NOMO-1 treated with dmso at 0.1 percent for 144 hours (cell line): ENCODE measurements around the gene GTF2F1.
"Not testable (repeated sequence)": the region's sequence is repeated elsewhere in the genome, so short reads cannot be mapped to it uniquely, and the experiment has no call there.

Experiments
- DNase-seq: peaks from one replicate; lab custom pipeline; 2025; ENCODE audit not compliant: unreplicated experiment; lab: John Stamatoyannopoulos, UW

The GTF2F1 gene

DNA sequence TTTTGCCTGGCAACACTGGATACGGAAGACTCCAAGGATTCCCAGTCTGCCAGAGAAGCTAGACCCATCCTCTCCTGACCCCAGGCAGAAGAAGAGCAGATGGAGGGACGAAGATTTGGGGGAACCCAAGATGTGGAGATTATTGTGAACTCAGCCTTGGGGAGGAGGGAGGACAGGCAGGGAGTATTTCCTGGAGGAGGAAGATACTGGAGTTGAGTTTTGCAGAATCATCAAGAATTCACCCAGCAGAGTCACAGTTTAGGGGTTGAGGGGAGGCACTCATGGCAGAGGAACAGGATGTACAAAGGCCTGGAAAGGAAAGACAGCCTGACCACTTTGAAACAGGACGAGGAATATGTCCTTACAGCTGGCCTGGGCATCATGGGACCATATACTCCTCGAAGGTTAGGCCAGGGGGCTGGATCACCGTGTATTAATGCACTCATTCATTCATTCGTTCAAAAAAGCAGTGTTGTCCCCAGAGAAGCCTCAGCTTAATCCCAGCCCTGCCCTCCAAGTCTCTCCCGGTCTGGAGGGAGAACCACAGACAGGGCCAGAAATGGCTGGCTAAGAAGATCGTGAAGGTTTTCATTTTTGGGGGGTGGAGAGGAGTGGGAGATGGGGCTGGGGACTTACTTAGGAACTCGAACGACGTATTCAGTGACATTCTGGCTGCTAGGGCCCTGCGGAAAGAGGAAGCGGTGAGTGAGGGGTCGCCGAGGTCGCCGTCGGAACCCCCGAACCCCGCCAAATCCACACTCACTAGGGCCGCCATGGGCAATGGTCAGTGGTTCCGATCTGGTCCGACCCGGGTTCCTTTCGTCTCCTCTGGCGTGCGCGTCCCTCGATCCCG is 517 bp downstream of the GTF2F1 start:
- DNase-seq = no peak

GRCh38 chr19:6387372-6387771 is 5.6 kb downstream of the GTF2F1 start:
- no peak for DNase-seq

DNA sequence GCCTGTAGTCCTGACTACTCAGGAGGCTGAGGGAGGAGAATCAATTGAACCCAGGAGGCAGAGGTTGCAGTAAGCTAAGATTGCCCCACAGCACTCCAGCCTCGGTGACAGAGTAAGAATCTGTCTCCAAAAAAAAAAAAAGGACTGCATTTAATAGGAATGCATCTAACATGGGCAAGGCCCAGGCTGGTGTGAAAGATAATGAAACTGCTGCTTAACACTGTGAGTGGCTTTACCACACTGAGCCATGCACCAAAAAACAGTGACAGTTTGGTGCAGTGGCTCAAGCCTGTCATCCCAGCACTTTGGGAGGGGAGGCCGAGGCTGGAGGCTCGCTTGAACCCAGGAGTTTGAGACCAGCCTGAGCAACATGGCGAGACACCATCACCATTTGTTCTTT is 8.6 kb downstream of the GTF2F1 start:
- DNase-seq = no peak

- no peak for DNase-seq
These were observed 9.8 kb downstream of the GTF2F1 start for GRCh38 chr19:6383188-6383587.

DNA sequence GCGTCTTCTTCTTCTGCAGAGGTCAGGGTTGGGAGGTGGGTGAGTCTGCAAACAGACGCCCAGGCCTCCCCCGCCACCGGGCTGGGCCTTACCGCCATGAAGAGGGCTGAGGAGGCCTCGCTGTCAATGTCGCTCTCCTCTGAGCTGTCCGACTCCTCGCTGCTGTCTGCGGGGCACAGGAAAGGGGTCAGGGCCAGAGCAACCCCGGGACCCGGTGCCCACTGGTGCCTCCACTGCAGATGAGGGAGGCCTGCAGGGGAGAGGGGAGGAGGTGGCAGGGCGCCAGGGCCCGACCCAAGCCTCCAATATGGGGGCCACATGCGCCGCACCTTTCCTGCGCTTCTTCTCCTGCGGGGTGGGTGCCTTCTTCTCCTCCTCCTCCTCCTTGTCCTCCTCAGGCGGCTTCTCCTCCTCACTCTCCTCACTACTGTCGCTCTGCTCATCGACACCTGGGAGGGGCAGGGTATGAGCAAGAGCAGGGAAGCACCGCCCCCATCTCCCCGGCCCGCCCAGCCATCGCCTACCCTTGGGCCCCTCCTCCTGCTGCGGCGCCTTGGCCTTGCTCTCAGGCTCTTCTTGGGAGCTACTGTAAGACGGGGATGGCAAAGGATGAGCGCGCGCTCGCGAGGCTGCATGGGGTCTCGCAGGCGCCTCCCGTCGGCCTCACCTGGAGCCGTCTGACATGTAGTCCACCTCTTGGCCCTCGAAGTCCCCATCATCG is 11.8 kb downstream of the GTF2F1 start:
- no peak for DNase-seq

DNA sequence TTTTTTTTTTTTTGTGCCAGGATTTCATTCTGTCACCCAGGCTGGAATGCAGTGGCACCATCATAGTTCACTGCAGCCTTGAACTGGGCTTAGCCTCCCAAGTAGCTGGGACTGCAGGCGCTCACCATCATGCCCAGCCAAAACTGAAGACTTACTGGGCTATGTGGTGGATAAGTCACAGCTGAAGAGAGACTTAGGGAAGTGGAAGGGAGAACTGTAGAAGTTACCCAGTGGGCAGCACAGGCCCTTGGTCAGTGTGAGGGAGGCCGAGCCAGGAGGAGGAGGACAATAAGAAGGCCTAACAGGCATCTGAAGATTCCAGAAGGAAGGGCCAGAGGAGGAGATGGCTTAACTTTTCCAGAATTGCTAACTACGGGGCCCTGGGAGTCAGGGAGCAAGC is 13.2 kb downstream of the GTF2F1 start:
- no peak for DNase-seq

DNA sequence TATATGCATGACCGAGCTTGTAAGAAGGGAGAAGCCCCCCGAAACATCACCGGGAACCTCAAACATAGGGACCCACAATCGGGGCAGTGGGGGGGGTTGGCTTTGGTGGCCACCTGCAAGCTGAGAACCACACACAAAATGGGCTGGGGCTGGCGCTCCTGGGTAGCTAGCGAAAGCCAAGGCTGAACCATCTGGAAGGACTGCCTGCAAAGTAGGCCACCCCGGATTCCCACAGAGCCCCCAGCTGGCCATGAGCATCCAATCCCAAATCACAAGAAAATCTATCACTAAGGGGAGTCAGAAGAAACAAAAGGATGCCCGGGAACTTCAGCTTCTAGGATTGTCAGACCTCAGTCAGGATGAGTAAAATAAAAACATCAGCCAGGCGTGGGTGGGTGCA is 14.5 kb downstream of the GTF2F1 start:
- DNase-seq = no peak

DNA sequence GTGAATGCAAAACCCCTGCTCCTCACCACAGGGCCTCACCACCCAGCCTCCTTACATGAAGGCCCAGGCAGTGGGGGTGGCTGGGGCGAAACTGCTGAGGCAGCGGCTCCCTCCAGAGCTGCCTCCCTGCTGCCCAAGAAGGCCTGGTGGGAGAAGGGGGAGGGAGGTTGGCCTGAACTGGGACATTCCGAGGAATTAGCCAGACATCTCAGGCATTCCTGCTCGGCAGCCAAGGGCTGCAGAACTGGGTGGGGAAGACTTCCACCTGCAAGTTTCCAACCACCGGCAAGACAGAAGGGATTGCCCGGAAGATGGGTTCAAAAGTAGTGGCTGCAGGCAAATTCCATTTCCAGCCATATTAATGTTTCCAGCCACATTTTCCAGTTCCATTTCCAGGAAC is 14.9 kb downstream of the GTF2F1 start:
- DNase-seq = no peak

DNA sequence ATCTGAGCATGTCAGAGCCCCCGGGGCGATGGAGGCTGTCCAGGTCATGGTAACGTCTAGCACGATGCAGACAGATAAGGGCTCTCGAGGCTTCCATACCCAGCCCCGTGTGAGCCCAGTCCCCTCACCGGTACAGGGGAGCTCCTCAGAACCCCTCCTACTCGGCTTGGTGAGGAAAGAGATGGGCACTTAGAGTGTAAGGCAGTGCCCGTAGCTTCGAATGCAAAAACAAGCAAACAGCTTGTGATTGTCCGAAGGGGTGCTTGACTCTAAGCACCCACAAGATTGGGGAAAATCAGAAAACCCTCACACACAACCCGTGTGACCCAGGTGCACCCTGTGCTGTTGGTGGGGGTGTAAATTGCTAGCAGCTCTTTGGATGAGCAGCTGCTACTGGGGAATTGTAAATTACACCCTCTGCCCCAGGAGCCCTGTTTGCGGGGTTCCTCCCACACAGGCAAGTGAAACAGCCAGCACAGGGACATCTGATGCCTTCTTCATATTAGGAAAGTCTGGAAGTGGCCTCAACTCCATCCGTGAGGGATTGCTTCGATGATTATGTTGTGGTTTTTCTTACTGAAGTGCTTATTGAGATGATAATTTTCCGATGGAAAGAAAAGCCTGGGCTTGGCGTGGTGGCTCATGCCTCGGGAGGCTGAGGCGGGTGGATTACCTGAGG is 16.3 kb downstream of the GTF2F1 start:
- no peak for DNase-seq

- no peak for DNase-seq
These were observed 17.5 kb downstream of the GTF2F1 start, which contains the start of gene PSPN for GRCh38 chr19:6375411-6376010. Gene PSPN (minus strand): TSS chr19:6375933. CDS start chr19:6375849, 84 bp downstream.

- DNase-seq = no peak
These were observed 18.1 kb downstream of the GTF2F1 start for GRCh38 chr19:6374711-6375410.

GRCh38 chr19:6374161-6374709 is 18.7 kb downstream of the GTF2F1 start:
- DNase-seq = no peak

GRCh38 chr19:6373813-6374108 is 19.2 kb downstream of the GTF2F1 start:
- DNase-seq = no peak

DNA sequence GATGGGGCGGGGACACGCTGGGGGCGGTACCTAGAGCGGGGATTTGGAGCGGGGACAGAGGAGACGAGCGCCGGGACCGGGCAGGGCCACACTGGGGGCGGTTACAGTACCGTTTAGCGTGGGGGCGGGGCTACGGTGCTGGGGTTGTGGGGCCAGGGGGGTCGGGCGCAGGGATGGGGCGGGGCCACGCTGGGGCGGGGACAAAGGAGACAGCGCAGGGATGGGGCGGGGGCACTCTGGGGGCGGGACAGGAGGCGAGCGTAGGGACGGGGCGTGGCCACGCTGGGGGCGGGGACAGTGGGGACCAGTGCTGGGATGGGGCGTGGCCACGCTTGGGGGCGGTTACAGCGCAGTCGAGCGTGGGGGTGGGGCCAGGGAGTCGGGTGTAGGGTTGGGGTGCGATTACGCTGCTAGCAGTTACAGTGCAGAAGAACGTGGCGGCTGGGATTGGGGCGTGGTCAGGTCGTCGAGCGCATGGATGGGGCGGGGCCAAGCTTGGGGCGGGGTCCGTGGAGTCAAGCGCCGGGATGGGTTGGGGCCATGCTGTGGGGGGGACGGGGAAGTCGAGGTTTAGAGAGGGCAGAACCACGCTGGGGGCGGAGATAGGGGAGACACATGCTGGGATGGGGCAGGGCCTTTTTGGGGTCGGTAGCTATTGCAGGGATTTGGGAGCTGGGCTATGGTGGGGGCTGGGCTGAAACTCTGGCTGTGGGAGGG is 19.7 kb downstream of the GTF2F1 start:
- DNase-seq = peak; percentile 95

- peak; percentile 99 for DNase-seq
These were observed 20.3 kb downstream of the GTF2F1 start, which contains the start of gene ALKBH7 for GRCh38 chr19:6372594-6373095. Gene ALKBH7 (plus strand): TSS chr19:6372794. CDS start chr19:6372821, 27 bp downstream.

- DNase-seq = no peak
These were observed 28.6 kb downstream of the GTF2F1 start for GRCh38 chr19:6364353-6364752.

DNA sequence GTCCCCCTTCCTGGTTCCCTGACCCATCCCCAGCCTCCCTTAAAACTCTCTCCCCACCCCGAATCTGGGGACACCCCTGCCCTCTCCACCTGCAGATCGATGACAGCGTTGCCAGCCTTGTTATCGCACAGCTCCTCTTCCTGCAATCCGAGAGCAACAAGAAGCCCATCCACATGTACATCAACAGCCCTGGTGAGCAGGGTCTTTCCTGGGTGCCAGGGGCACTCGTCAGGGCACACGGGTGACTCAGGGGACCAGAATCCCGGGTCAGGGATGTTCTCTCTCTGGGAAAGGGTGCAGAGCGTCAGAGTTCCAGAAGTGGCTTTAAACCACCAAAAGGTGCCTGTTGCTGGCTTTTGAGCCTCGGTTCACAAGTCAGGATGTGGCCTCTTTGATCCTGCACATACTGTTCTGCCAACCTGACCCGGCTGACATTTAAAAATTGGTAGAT is 30.6 kb downstream of the GTF2F1 start:
- no peak for DNase-seq

DNA sequence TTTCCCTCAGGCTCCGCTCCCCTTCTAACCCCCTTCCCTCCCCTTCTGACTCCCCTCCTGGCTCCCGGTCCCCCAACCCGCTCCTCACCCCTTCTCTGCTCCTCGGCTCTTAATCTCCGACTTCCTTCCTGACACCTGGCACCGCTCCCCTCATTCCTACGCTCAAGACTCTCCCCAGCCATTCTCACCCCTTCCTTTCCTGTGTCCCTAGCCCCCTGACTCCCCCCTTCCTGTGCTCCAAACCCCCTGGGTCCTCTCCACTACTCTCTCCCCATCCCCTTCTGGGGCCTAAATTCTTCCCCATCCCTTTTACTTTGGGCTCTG is 31.0 kb downstream of the GTF2F1 start:
- DNase-seq = no peak

- not testable (repeated sequence) for DNase-seq
These were observed 32.1 kb downstream of the GTF2F1 start for GRCh38 chr19:6360857-6361216.

DNA sequence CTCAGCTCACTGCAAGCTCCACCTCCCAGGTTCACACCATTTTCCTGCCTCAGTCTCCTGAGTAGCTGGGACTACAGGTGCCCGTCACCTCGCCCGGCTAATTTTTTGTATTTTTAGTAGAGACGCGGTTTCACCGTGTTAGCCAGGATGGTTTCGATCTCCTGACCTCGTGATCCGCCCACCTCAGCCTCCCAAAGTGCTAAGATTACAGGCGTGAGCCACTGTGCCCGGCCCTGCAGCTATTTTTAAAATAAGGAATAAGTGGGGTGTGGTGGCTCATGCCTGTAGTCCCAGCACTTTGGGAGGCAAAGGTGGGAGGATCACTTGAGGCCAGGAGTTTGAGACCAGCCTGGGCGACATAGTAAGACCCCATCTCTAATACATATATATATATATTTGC is 32.5 kb downstream of the GTF2F1 start:
- not testable (repeated sequence) for DNase-seq
